ENCODE results near the gene ALK.

GRCh38 chr2:29892585-29893259, 28.7 kb downstream of the ALK start:
- TF ChIP-seq TSHZ1 (tag by site-specific recombination; IDR thresholded peaks at IDR 0.05; ENCODE audit: borderline replicate concordance) (no peak), CTCF (tag by site-specific recombination; IDR thresholded peaks at IDR 0.05) (no peak), SALL2 (tag by site-specific recombination; IDR thresholded peaks at IDR 0.05; ENCODE audit: borderline replicate concordance) (no peak), HOXD13 (CRISPR knock-in tag; IDR thresholded peaks at IDR 0.05; ENCODE audit: borderline replicate concordance) (no peak), ZNF174 (tag by site-specific recombination; IDR thresholded peaks at IDR 0.05) (no peak), ATF2 (tag by site-specific recombination; IDR thresholded peaks at IDR 0.05; ENCODE audit: low read depth) (no peak), ZFP3 (tag by site-specific recombination; IDR thresholded peaks at IDR 0.05; ENCODE audit: low read depth) (no peak), MZF1 (tag by site-specific recombination; IDR thresholded peaks at IDR 0.05; ENCODE audit: borderline replicate concordance) (no peak), ZNF549 (tag by site-specific recombination; IDR thresholded peaks at IDR 0.05) (no peak), ZNF514 (tag by site-specific recombination; IDR thresholded peaks at IDR 0.05) (no peak), ZNF354C (tag by site-specific recombination; IDR thresholded peaks at IDR 0.05; ENCODE audit: borderline replicate concordance, low read depth) (no peak), ZBTB7A (tag by site-specific recombination; IDR thresholded peaks at IDR 0.05; ENCODE audit: low read depth) (no peak)

Data from HEK293 (cell line).